HepG2 (cell line): ENCODE data around the gene NSUN6.

Source experiments
- CTCF ChIP-seq: sonication (generic); formaldehyde crosslinking; IDR thresholded peaks from 2 replicates; pipeline ENCODE4 v1.5.0; 2020; ENCODE audit warnings: mild to moderate bottlenecking, missing genetic modification reagents, moderate library complexity
- GATAD2A ChIP-seq: IDR thresholded peaks from 2 replicates; pipeline ENCODE4 v1.6.1; 2016
- PAXIP1 ChIP-seq: sonication (generic); formaldehyde crosslinking; conservative IDR thresholded peaks from 2 replicates; pipeline ENCODE4 v1.4.0; 2020; ENCODE audit warnings: mild to moderate bottlenecking, missing genetic modification reagents, moderate library complexity
- PRDM4 ChIP-seq: sonication (generic); formaldehyde crosslinking; IDR thresholded peaks from 2 replicates; pipeline ENCODE4 v1.9.0; 2021; ENCODE audit warnings: missing genetic modification reagents, borderline replicate concordance
- ZBTB34 ChIP-seq: sonication (generic); formaldehyde crosslinking; IDR thresholded peaks from 2 replicates; pipeline ENCODE4 v1.8.0; 2022; ENCODE audit warnings: mild to moderate bottlenecking, missing genetic modification reagents
- ZBTB8A ChIP-seq: sonication (generic); formaldehyde crosslinking; IDR thresholded peaks from 2 replicates; pipeline ENCODE4 v1.4.0; 2020; ENCODE audit warnings: mild to moderate bottlenecking, low read depth, missing genetic modification reagents, borderline replicate concordance
- ZNF10 ChIP-seq: sonication (generic); formaldehyde crosslinking; IDR thresholded peaks from 2 replicates; pipeline ENCODE4 v1.4.0; 2020; ENCODE audit warnings: mild to moderate bottlenecking, low read depth, missing genetic modification reagents, borderline replicate concordance

GRCh38 chr10:18635995-18636394 is 15.4 kb downstream of the NSUN6 start:
- TF ChIP-seq PRDM4, result no peak
- no peak for TF ChIP-seq PAXIP1 (CRISPR knock-in tag)
- no peak for TF ChIP-seq ZNF10
- TF ChIP-seq ZBTB8A (CRISPR knock-in tag), result no peak
- TF ChIP-seq CTCF (CRISPR knock-in tag), result no peak
- no peak for TF ChIP-seq ZBTB34 (CRISPR knock-in tag)
- no peak for TF ChIP-seq GATAD2A (CRISPR knock-in tag)
